Hepatocyte (in vitro differentiated cells): ENCODE data around the gene ZMAT5.

Source experiments
- CTCF ChIP-seq: fragments of 200-600 bp; sonication (generic); IDR thresholded peaks from 2 replicates; pipeline ENCODE4 v1.5.1; 2016; ENCODE audit warnings: antibody characterized with exemption, mild to moderate bottlenecking; ENCODE audit not compliant: poor library complexity
- EZH2 ChIP-seq: fragments of 200-600 bp; sonication (generic); IDR thresholded peaks from 2 replicates; pipeline ENCODE4 v1.6.1; 2016; ENCODE audit warnings: antibody characterized with exemption, mild to moderate bottlenecking, borderline replicate concordance
- EZH2phosphoT487 ChIP-seq: fragments of 200-600 bp; sonication (generic); IDR thresholded peaks from one replicate; pipeline ENCODE4 v1.6.1; 2018; ENCODE audit warnings: antibody characterized with exemption, mild to moderate bottlenecking, low read depth, moderate library complexity; ENCODE audit not compliant: unreplicated experiment, severe bottlenecking

DNA sequence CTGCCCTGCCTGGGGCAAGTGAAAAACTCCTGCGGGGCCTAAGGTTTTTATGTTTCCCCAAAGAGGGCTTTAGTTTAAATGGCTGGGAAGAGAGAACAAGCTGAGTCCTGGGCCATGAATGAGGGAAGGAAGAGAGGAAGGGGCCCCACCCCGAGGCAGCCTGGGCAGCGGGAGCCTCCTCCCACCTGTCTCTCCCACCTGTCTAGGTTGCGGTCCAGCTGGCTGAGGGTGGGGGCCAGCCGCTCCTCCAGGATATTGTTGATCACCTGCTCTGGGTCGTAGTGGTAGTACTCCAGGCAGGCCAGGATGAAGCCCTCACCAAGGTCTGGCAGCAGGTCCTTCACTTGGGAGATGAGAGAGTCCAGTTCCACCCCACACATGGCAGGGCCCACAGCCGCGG lies 35.0 kb upstream of the ZMAT5 start:
- TF ChIP-seq CTCF = no peak
- TF ChIP-seq EZH2 = no peak
- no peak for TF ChIP-seq EZH2phosphoT487
